CD14-positive monocyte (primary cell): ENCODE data around the gene C3orf80. TPM values are rescaled to one million over a fixed set of nuclear protein-coding genes. Genes with fewer than 3 reads are reported as not detected.

Experiments used
- DNase-seq, 3 donors: peaks; one replicate each; pipeline ENCODE4 v3.0.0-alpha.2; 2011 to 2022
- H2AFZ ChIP-seq: 2 replicates; pipeline ENCODE4 v1.6.0; 2012; ENCODE audit warnings: mild to moderate bottlenecking, low read depth, low read length, inconsistent platforms; ENCODE audit not compliant: insufficient read depth, poor library complexity, severe bottlenecking
- H3K27ac ChIP-seq, 2 donors: 1 replicate in 1 of 2; 2 replicates in 1 of 2; pipeline ENCODE4 v1.5.1; 2012 to 2013; ENCODE audit warnings: low read length in 2 of 2, control low read depth in 1 of 2, inconsistent platforms in 1 of 2, low read depth in 1 of 2, mild to moderate bottlenecking in 1 of 2
- H3K27me3 ChIP-seq, 2 donors: one replicate each; pipeline versions ENCODE4 v1.6.0 to v1.6.1; 2011 to 2013; ENCODE audit warnings: low read length in 2 of 2; ENCODE audit not compliant: control insufficient read depth in 2 of 2, insufficient read depth in 2 of 2
- H3K36me3 ChIP-seq, 2 donors: replicated peaks in 1 of 2; 1 replicate in 1 of 2; 2 replicates in 1 of 2; pipeline versions ENCODE4 v1.5.1 to v1.6.1; 2012 to 2013; ENCODE audit warnings: low read length in 2 of 2, control low read depth in 1 of 2, inconsistent platforms in 1 of 2, mild to moderate bottlenecking in 1 of 2; ENCODE audit not compliant: insufficient read depth in 2 of 2, control insufficient read depth in 1 of 2
- H3K4me1 ChIP-seq, 2 donors: 1 replicate in 1 of 2; 2 replicates in 1 of 2; pipeline versions ENCODE4 v1.5.1 to v1.6.1; 2012 to 2013; ENCODE audit warnings: low read length in 2 of 2, control low read depth in 1 of 2, inconsistent platforms in 1 of 2, mild to moderate bottlenecking in 1 of 2, moderate library complexity in 1 of 2; ENCODE audit not compliant: insufficient read depth in 2 of 2, control insufficient read depth in 1 of 2
- H3K4me2 ChIP-seq: replicated peaks from 2 replicates; pipeline ENCODE3; 2012; ENCODE audit warnings: low read length, moderate library complexity, mild to moderate bottlenecking; ENCODE audit not compliant: poor library complexity, severe bottlenecking; ENCODE audit errors: extremely low read depth
- H3K4me3 ChIP-seq, 3 experiments: fragments of 200-600 bp in 1 of 3; sonication (generic) in 1 of 3; replicated peaks in 1 of 3; 1 replicate in 2 of 3; 2 replicates in 1 of 3; pipeline ENCODE4 v1.5.1; 2011 to 2013; ENCODE audit warnings: low read length in 3 of 3, mild to moderate bottlenecking in 3 of 3, control low read depth in 2 of 3, low read depth in 2 of 3, inconsistent platforms in 1 of 3, moderate library complexity in 1 of 3
- H3K79me2 ChIP-seq: 2 replicates; pipeline ENCODE4 v1.6.0; 2012; ENCODE audit warnings: mild to moderate bottlenecking, control low read depth, inconsistent platforms, low read length, moderate library complexity; ENCODE audit not compliant: insufficient read depth
- H3K9ac ChIP-seq: 2 replicates; pipeline ENCODE4 v1.6.0; 2017; ENCODE audit warnings: low read length, mild to moderate bottlenecking; ENCODE audit not compliant: insufficient read depth, poor library complexity, severe bottlenecking
- H3K9me3 ChIP-seq, 2 donors: replicated peaks in 1 of 2; 1 replicate in 1 of 2; 2 replicates in 1 of 2; pipeline versions ENCODE4 v1.5.1 to v1.6.1; 2012 to 2013; ENCODE audit warnings: low read length in 2 of 2, control low read depth in 1 of 2; ENCODE audit not compliant: control insufficient read depth in 1 of 2, insufficient read depth in 1 of 2
- H4K20me1 ChIP-seq: 2 replicates; pipeline ENCODE4 v1.6.0; 2012; ENCODE audit warnings: mild to moderate bottlenecking, low read length, control low read depth, moderate library complexity; ENCODE audit not compliant: insufficient read depth
- H3K27ac Mint-ChIP-seq, 7 donors: one replicate each; pipeline ENCODE4 v1.8.0; 2020; ENCODE audit warnings: mild to moderate bottlenecking in 7 of 7, mixed read lengths in 7 of 7, moderate library complexity in 6 of 7, inconsistent platforms in 2 of 7
- H3K27me3 Mint-ChIP-seq, 3 donors: one replicate each; pipeline ENCODE4 v1.8.0; 2021 to 2022; ENCODE audit warnings: low read depth in 3 of 3, mild to moderate bottlenecking in 3 of 3, mixed read lengths in 3 of 3, moderate library complexity in 3 of 3, inconsistent platforms in 1 of 3
- H3K36me3 Mint-ChIP-seq, 2 donors: one replicate each; pipeline ENCODE4 v1.8.0; 2020; ENCODE audit warnings: mixed read lengths in 2 of 2, inconsistent platforms in 1 of 2, mild to moderate bottlenecking in 1 of 2
- H3K4me1 Mint-ChIP-seq: one replicate; pipeline ENCODE4 v1.8.0; 2020; ENCODE audit warnings: mild to moderate bottlenecking, mixed read lengths
- H3K4me3 Mint-ChIP-seq, 2 donors: one replicate each; pipeline ENCODE4 v1.8.0; 2020; ENCODE audit warnings: mild to moderate bottlenecking in 2 of 2, mixed read lengths in 2 of 2, moderate library complexity in 1 of 2
- H3K9me3 Mint-ChIP-seq, 7 donors: one replicate each; pipeline ENCODE4 v1.8.0; 2020 to 2022; ENCODE audit warnings: mixed read lengths in 7 of 7, mild to moderate bottlenecking in 6 of 7, moderate library complexity in 6 of 7, inconsistent platforms in 2 of 7
- WGBS: methylation state at CpG from one replicate; pipeline ENCODE4 v1.1.5; 2013; ENCODE audit warnings: missing lambda C conversion rate; ENCODE audit not compliant: insufficient coverage; 5-methylcytosine and 5-hydroxymethylcytosine counted together
- intact Hi-C, 2 donors: fragments of 100-400 bp; cut with micrococcal nuclease; formaldehyde crosslinking; loops; one replicate each; pipeline versions ENCODE4 v1.15.0 to v1.15.1; 2023
- polyA plus RNA-seq, 3 donors: library from polyadenylated mRNA; depleted of rRNA in 1 of 3; unstranded in 2 of 3; stranded (reverse) in 1 of 3; fragments of 300-500 nt in 2 of 3; fragments of >200 nt in 1 of 3; fragmentation: Illumina TruSeq in 2 of 3; gene quantifications; 1 replicate in 2 of 3; 2 replicates in 1 of 3; pipeline ENCODE4 v1.2.3, GENCODE V29; 2012 to 2021
- TF ChIP-seq, protein P1 (sequence below): fragments of 200-600 bp; IDR thresholded peaks from one replicate; pipeline ENCODE4 v1.8.0; 2022; ENCODE audit warnings: antibody characterized with exemption, mild to moderate bottlenecking

Gene C3orf80
- polyA plus RNA-seq, 3 donors: 0.03 TPM; not detected in 2

DNA sequence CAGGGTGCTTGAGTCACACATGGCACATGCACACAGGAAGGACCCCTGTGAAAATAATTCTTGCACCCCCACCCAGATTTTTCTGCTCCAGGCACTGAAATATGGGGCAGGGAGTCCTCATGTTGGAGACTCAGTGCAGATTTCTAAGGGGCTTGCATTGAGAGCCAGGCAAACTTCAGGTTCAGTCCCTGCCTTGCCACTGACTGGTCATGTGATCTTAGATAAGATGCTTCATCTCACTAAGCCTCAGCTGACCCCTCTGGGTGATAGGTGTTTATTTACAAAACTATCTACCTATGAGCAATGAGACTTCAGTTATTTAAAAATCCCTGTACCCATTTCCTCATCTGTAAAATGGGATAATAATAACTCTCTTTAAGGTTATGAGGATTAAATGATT, 30.1 kb upstream of the C3orf80 start:
- Histone ChIP-seq H3K79me2 (no peaks in the 10 kb centered on the region), H3K36me3 (no peaks in the 10 kb centered on the region), H3K27ac (no peak overlapping the region), H3K9ac (no peak overlapping the region), H4K20me1 (no peaks in the 10 kb centered on the region), H2AFZ (no peak overlapping the region), H3K9me3 (no peaks in the 10 kb centered on the region), H3K4me1 (no peaks in the 10 kb centered on the region), H3K4me3 (no peak overlapping the region), H3K4me2 (no peak overlapping the region), H3K27me3 (no peaks in the 10 kb centered on the region)
- no peak for DNase-seq
- Mint-ChIP-seq H3K9me3 (no peaks in the 10 kb centered on the region), H3K4me3 (no peak overlapping the region), H3K4me1 (no peaks in the 10 kb centered on the region), H3K36me3 (no peaks in the 10 kb centered on the region), H3K27me3 (no peaks in the 10 kb centered on the region), H3K27ac (no peak overlapping the region)
- TF ChIP-seq, protein P1, sequence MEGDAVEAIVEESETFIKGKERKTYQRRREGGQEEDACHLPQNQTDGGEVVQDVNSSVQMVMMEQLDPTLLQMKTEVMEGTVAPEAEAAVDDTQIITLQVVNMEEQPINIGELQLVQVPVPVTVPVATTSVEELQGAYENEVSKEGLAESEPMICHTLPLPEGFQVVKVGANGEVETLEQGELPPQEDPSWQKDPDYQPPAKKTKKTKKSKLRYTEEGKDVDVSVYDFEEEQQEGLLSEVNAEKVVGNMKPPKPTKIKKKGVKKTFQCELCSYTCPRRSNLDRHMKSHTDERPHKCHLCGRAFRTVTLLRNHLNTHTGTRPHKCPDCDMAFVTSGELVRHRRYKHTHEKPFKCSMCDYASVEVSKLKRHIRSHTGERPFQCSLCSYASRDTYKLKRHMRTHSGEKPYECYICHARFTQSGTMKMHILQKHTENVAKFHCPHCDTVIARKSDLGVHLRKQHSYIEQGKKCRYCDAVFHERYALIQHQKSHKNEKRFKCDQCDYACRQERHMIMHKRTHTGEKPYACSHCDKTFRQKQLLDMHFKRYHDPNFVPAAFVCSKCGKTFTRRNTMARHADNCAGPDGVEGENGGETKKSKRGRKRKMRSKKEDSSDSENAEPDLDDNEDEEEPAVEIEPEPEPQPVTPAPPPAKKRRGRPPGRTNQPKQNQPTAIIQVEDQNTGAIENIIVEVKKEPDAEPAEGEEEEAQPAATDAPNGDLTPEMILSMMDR: no peak
- intact Hi-C loops: no loop called here

DNA sequence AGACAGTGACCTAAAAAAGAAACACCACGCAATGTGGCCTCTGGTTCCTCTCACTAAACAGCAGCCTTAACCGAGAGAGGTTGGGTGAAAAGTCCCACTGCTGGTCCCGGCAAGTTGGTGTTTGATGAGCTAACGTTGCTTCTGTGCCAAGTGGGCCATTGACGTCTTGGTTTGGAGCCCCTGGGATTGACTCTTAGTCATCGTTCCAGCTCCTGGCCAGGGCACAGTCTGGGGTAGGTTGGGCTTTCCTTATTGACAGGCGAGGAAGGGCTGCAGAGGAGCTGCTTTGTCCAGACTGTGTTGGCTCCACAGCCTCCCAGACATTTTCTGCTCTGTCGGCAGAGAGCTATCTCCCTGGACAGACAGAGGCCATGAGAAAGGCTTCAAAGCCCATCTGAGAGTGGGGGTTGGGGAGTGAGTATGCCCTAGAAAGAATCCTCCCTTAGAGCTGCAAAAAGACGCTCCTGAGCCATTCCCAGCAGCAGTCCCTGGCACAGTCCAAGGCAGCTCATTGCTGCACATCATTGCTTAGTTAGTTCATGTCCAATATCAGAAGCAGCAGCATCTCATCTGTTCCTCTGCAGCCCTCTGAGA, 28.6 kb upstream of the C3orf80 start:
- TF ChIP-seq, protein P1: no peak
- WGBS: 97% methylated on average over 8 of the region's 9 CpGs
- Mint-ChIP-seq H3K4me3 (no peak overlapping the region), H3K9me3 (no peaks in the 10 kb centered on the region), H3K4me1 (no peaks in the 10 kb centered on the region), H3K36me3 (no peaks in the 10 kb centered on the region), H3K27ac (no peak overlapping the region), H3K27me3 (no peaks in the 10 kb centered on the region)
- H3K4me1 ChIP-seq: no peaks in the 10 kb centered on the region
- H3K36me3 ChIP-seq: no peaks in the 10 kb centered on the region
- no peaks in the 10 kb centered on the region for H3K9me3 ChIP-seq
- H3K27me3 ChIP-seq: no peaks in the 10 kb centered on the region
- H3K4me3 ChIP-seq: no peak overlapping the region
- no peak for DNase-seq
- H3K27ac ChIP-seq: no peak overlapping the region
- no peak overlapping the region for H3K4me2 ChIP-seq
- intact Hi-C loops: no loop called here
- H4K20me1 ChIP-seq: no peaks in the 10 kb centered on the region
- H3K79me2 ChIP-seq: no peaks in the 10 kb centered on the region
- H2AFZ ChIP-seq: no peak overlapping the region
- no peak overlapping the region for H3K9ac ChIP-seq
